Thyroid gland (tissue), 4 donors: ENCODE measurements around the gene HES4. TPM values are rescaled to one million over a fixed set of nuclear protein-coding genes. Genes with fewer than 3 reads are reported as not detected.

Experiments
- DNase-seq, 2 donors: peaks; one replicate each; pipeline ENCODE4 v3.0.0-alpha.2; 2019
- H3K27ac ChIP-seq, 3 donors: fragments of 200-600 bp; sonication (generic); 1 replicate in 2 of 3; 2 replicates in 1 of 3; pipeline ENCODE4 v1.5.1; 2016 to 2019; ENCODE audit warnings: mild to moderate bottlenecking in 1 of 3, moderate library complexity in 1 of 3
- H3K27me3 ChIP-seq: fragments of 200-600 bp; sonication (generic); one replicate; pipeline ENCODE4 v1.5.1; 2019
- H3K36me3 ChIP-seq, 2 donors: fragments of 200-600 bp; sonication (generic); one replicate each; pipeline ENCODE4 v1.5.1; 2016 to 2019
- H3K4me1 ChIP-seq, 2 donors: fragments of 200-600 bp; sonication (generic); one replicate each; pipeline ENCODE4 v1.5.1; 2017 to 2019
- H3K4me3 ChIP-seq, 3 donors: fragments of 200-600 bp; sonication (generic); replicated peaks in 1 of 3; 1 replicate in 2 of 3; 2 replicates in 1 of 3; pipeline ENCODE4 v1.5.1; 2016; ENCODE audit warnings: mild to moderate bottlenecking in 1 of 3
- H3K9me3 ChIP-seq: fragments of 200-600 bp; sonication (generic); one replicate; pipeline ENCODE4 v1.5.1; 2017
- POLR2A ChIP-seq, 2 donors: fragments of 450-650 bp; IDR thresholded peaks; one replicate each; pipeline ENCODE4 v1.6.1; 2017; ENCODE audit warnings: antibody characterized with exemption in 2 of 2, mild to moderate bottlenecking in 2 of 2, moderate library complexity in 1 of 2
- WGBS, 2 donors: methylation state at CpG; one replicate each; pipeline ENCODE4 v1.1.5; 2017; 5-methylcytosine and 5-hydroxymethylcytosine counted together
- intact Hi-C: fragments of 100-400 bp; cut with DNase I; formaldehyde crosslinking; loops from one replicate; pipeline ENCODE4 v1.15.1; 2023
- total RNA-seq, 4 donors: library from RNA; depleted of rRNA; stranded (reverse); fragments of >200 nt; gene quantifications; one replicate each; pipeline ENCODE4 v1.2.3, GENCODE V29; 2016
- TF ChIP-seq, protein P1 (sequence below), 6 experiments: fragments of 200-600 bp in 3 of 6; fragments of 450-650 bp in 3 of 6; sonication (generic) in 3 of 6; IDR thresholded peaks; one replicate each; pipeline ENCODE4 v1.5.1; 2016 to 2019; ENCODE audit warnings: antibody characterized with exemption in 6 of 6, mild to moderate bottlenecking in 2 of 6, inconsistent platforms in 1 of 6, moderate library complexity in 1 of 6

HES4 gene
- 10 to 100 TPM in 3 of 4 donors, 1 to 10 TPM in 1; 5.0 to 29.2 (median 18.6) TPM for total RNA-seq

DNA sequence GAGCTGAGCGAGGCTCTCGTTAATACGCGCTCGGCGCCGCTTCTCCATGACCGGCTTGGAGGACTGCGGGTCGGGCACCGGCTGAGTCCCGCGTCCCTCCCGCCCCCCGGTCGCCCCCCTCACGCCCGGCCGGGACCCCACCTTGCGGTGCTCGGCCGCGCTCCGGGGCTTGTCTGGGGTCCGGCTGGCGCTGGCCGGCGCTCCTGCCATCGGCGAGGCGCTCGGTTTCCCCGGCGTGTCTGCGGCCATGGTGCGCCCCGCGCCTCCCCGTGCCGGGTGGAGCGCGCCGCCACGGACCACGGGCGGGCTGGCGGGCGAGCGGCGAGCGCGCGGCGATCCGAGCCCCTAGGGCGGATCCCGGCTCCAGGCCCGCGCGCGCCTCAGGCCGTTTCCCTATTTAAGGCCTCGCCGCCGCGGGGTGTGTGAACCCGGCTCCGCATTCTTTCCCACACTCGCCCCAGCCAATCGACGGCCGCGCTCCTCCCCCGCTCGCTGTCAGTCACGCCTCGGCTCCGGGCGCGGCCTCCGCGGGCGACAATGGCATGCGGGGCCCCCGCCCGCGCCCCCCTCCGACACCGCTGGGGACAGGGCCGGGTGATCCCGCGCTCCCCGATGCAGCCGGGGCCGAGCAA is at the start of gene HES4:
Gene HES4 (minus strand): TSS at position 373 of the 632 bp plus-strand sequence. CDS start 124 bp downstream, at position 249.
- peak; percentile 86 to 88 for DNase-seq
- H3K4me3 ChIP-seq = peak within 1 kb of the TSS; percentile 38 to 73 (median 54)
- TF ChIP-seq, protein P1, sequence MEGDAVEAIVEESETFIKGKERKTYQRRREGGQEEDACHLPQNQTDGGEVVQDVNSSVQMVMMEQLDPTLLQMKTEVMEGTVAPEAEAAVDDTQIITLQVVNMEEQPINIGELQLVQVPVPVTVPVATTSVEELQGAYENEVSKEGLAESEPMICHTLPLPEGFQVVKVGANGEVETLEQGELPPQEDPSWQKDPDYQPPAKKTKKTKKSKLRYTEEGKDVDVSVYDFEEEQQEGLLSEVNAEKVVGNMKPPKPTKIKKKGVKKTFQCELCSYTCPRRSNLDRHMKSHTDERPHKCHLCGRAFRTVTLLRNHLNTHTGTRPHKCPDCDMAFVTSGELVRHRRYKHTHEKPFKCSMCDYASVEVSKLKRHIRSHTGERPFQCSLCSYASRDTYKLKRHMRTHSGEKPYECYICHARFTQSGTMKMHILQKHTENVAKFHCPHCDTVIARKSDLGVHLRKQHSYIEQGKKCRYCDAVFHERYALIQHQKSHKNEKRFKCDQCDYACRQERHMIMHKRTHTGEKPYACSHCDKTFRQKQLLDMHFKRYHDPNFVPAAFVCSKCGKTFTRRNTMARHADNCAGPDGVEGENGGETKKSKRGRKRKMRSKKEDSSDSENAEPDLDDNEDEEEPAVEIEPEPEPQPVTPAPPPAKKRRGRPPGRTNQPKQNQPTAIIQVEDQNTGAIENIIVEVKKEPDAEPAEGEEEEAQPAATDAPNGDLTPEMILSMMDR (IDR thresholded peaks at IDR 0.05) = no peak
- TF ChIP-seq POLR2A (IDR thresholded peaks at IDR 0.05) = peak; percentile 45 to 84
- intact Hi-C loops = no loop called here
- H3K27ac ChIP-seq = peak within 1 kb of the TSS; percentile 94 to 97 (median 95)
- no peaks in the 10 kb centered on the region for H3K9me3 ChIP-seq
- H3K36me3 ChIP-seq = no peaks in the 10 kb centered on the region
- 0 to 20% methylated on average over 2 to 8 of the region's 95 CpGs for WGBS, 2 donors
- H3K27me3 ChIP-seq = no peaks in the 10 kb centered on the region
- H3K4me1 ChIP-seq = peaks cover 20 to 37% of the 10 kb centered on the region in 2 donors

DNA sequence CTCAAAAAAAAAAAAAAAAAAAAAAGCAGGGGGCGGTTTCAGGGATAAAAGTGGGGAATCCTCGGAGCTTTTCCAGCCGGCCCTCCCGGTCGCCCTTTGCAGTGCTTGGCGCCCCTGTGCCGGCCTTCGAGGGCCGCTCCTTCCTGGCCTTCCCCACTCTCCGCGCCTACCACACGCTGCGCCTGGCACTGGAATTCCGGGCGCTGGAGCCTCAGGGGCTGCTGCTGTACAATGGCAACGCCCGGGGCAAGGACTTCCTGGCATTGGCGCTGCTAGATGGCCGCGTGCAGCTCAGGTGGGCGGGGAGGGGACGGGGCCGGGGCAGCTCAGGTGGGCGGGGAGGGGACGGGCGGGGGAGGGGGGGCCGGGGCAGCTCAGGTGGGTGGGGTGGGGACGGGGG is 48.9 kb upstream of the HES4 start:
- intact Hi-C loops = no loop called here
- H3K36me3 ChIP-seq = peaks cover 44 to 48% of the 10 kb centered on the region in 2 donors

DNA sequence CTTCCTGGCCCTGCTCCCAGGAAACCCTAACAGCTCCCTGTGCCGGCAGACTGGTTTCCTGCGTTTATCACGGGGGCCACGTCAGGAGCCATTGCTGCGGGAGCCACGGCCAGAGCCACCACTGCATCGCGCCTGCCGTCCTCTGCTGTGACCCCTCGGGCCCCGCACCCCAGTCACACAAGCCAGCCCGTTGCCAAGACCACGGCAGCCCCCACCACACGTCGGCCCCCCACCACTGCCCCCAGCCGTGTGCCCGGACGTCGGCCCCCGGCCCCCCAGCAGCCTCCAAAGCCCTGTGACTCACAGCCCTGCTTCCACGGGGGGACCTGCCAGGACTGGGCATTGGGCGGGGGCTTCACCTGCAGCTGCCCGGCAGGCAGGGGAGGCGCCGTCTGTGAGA is 48.1 kb upstream of the HES4 start:
- 93 to 96% methylated on average over 17 to 21 of the region's 25 CpGs for WGBS, 2 donors
- Histone ChIP-seq H3K9me3 (no peaks in the 10 kb centered on the region), H3K36me3 (peaks cover 43 to 45% of the 10 kb centered on the region in 2 donors), H3K27ac (no peak overlapping the region), H3K4me3 (no peak overlapping the region), H3K27me3 (no peaks in the 10 kb centered on the region), H3K4me1 (no peaks in the 10 kb centered on the region)
- TF ChIP-seq POLR2A (IDR thresholded peaks at IDR 0.05) = no peak
- no peak for DNase-seq
- intact Hi-C loops = no loop called here

More for the DNA sequence above, 48.9 kb upstream of the HES4 start:
- TF ChIP-seq, protein P1 (IDR thresholded peaks at IDR 0.05) = no peak
- TF ChIP-seq POLR2A (IDR thresholded peaks at IDR 0.05) = no peak
- no peaks in the 10 kb centered on the region for H3K27me3 ChIP-seq
- WGBS, 2 donors = 93 to 98% methylated on average over 22 of the region's 28 CpGs
- H3K4me3 ChIP-seq = no peak overlapping the region
- DNase-seq = no peak
- H3K9me3 ChIP-seq = no peaks in the 10 kb centered on the region
- H3K27ac ChIP-seq = no peak overlapping the region
- H3K4me1 ChIP-seq = no peaks in the 10 kb centered on the region

GRCh38 chr1:1047407-1047806 is 47.5 kb upstream of the HES4 start:
- intact Hi-C loops = no loop called here
- no peak overlapping the region for H3K27ac ChIP-seq
- H3K4me1 ChIP-seq = no peaks in the 10 kb centered on the region
- H3K36me3 ChIP-seq = peaks cover 43 to 45% of the 10 kb centered on the region in 2 donors
- no peaks in the 10 kb centered on the region for H3K9me3 ChIP-seq
- no peak for DNase-seq
- TF ChIP-seq POLR2A (IDR thresholded peaks at IDR 0.05) = no peak
- TF ChIP-seq, protein P1 (IDR thresholded peaks at IDR 0.05) = no peak
- H3K4me3 ChIP-seq = no peak overlapping the region
- 95 to 96% methylated on average over 10 to 15 of the region's 19 CpGs for WGBS, 2 donors
- H3K27me3 ChIP-seq = no peaks in the 10 kb centered on the region

DNA sequence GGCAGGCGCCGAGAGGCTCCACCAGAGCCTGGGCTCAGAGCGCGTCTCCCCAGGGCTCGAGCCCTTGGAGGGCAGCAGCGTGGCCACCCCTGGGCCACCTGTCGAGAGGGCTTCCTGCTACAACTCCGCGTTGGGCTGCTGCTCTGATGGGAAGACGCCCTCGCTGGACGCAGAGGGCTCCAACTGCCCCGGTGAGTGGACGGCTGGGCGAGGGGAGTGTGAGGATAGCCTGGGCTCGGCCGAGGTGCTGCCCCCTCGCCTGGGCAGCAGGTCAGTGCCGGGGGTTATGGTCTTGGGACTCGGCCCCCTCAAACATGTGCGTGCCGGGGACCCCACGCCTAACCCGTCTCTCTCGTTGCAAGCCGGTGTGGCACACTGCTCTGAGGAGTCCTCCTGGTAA is 46.9 kb upstream of the HES4 start:
- no peak overlapping the region for H3K4me3 ChIP-seq
- TF ChIP-seq POLR2A (IDR thresholded peaks at IDR 0.05) = no peak
- TF ChIP-seq, protein P1 (IDR thresholded peaks at IDR 0.05) = no peak
- H3K27me3 ChIP-seq = no peaks in the 10 kb centered on the region
- peaks cover 39 to 42% of the 10 kb centered on the region in 2 donors for H3K36me3 ChIP-seq
- intact Hi-C loops = no loop called here
- no peak for DNase-seq
- no peaks in the 10 kb centered on the region for H3K4me1 ChIP-seq
- 95 to 96% methylated on average over 18 to 22 of the region's 26 CpGs for WGBS, 2 donors
- no peaks in the 10 kb centered on the region for H3K9me3 ChIP-seq
- no peak overlapping the region for H3K27ac ChIP-seq
